Panc1 (cell line): ENCODE measurements around the gene GLT1D1. TPM values are rescaled to one million over a fixed set of nuclear protein-coding genes. Genes with fewer than 3 reads are reported as not detected.

Experiments
- ATAC-seq: fragments of 200-7000 bp; cut with Tn5 transposase; 2 replicates; pipeline ENCODE4 v1.9.1; 2020; ENCODE audit warnings: mild to moderate bottlenecking, moderate library complexity
- BruUV-seq: library from RNA; stranded (reverse); fragments of 400-500 nt; replicated peaks from 2 replicates; lab custom pipeline; 2021; lab: Mats Ljungman, UMichigan
- CTCF ChIA-PET: fragments of 300-600 bp; sonication (Branson Sonifier 250); formaldehyde crosslinking; loops from one replicate; lab custom pipeline; 2022; ENCODE audit warnings: antibody characterized with exemption; lab: Charles Lee
- POLR2A ChIA-PET: fragments of 300-600 bp; sonication (Branson Sonifier 250); formaldehyde crosslinking; loops from one replicate; lab custom pipeline; 2022; ENCODE audit warnings: antibody characterized with exemption; lab: Charles Lee
- DNase-seq: peaks from one replicate; pipeline ENCODE4 v3.0.0-alpha.2; 2010; ENCODE audit warnings: low read depth, low spot score
- H3K27ac ChIP-seq: 2 replicates; pipeline ENCODE4 v1.5.1; 2011; ENCODE audit warnings: mild to moderate bottlenecking, low read length, inconsistent platforms
- H3K27me3 ChIP-seq: fragments of 200-500 bp; sonication (Bioruptor generic); 2 replicates; pipeline ENCODE4 v1.6.0; 2014; ENCODE audit warnings: low read length, inconsistent platforms; ENCODE audit not compliant: control insufficient read depth, insufficient read depth
- H3K36me3 ChIP-seq: fragments of 200-500 bp; sonication (Bioruptor generic); 2 replicates; pipeline ENCODE4 v1.5.1; 2014; ENCODE audit warnings: inconsistent platforms, mild to moderate bottlenecking, low read length, moderate library complexity; ENCODE audit not compliant: control insufficient read depth, insufficient read depth
- H3K4me1 ChIP-seq: 2 replicates; pipeline ENCODE4 v1.5.1; 2011; ENCODE audit warnings: inconsistent platforms, mild to moderate bottlenecking, low read length, moderate library complexity; ENCODE audit not compliant: control insufficient read depth, insufficient read depth
- H3K4me3 ChIP-seq, 2 experiments: 2 replicates each; pipeline ENCODE4 v1.5.1; 2011 to 2012; ENCODE audit warnings: low read depth in 2 of 2, low read length in 2 of 2, mild to moderate bottlenecking in 2 of 2, inconsistent platforms in 1 of 2, moderate library complexity in 1 of 2
- H3K9me3 ChIP-seq: fragments of 200-500 bp; sonication (Bioruptor generic); 2 replicates; pipeline ENCODE4 v1.5.1; 2014; ENCODE audit warnings: low read depth, mild to moderate bottlenecking, inconsistent platforms, low read length, moderate library complexity; ENCODE audit not compliant: control insufficient read depth, insufficient read depth
- CTCF ChIP-seq: fragments of 450-650 bp; IDR thresholded peaks from 2 replicates; pipeline ENCODE4 v1.5.1; 2017; ENCODE audit warnings: mild to moderate bottlenecking
- POLR2AphosphoS5 ChIP-seq: IDR thresholded peaks from 2 replicates; pipeline ENCODE4 v1.6.1; 2012; ENCODE audit warnings: mild to moderate bottlenecking, low read depth, low read length, moderate library complexity
- SIN3A ChIP-seq: IDR thresholded peaks from 2 replicates; pipeline ENCODE4 v1.6.1; 2012; ENCODE audit warnings: low read depth, mild to moderate bottlenecking, low read length, moderate library complexity, borderline replicate concordance; ENCODE audit not compliant: insufficient read depth
- TCF7L2 ChIP-seq: IDR thresholded peaks from 2 replicates; pipeline ENCODE4 v1.6.1; 2011; ENCODE audit warnings: mild to moderate bottlenecking, low read depth, low read length, inconsistent platforms
- in situ Hi-C: cut with HindIII; loops from 2 replicates; pipeline ENCODE4 v1.10.0; 2016; ENCODE audit warnings: low sequenced_read_pairs, low pct_unique_long_range_greater_than_20kb
- intact Hi-C: fragments of 100-400 bp; cut with micrococcal nuclease; formaldehyde crosslinking; loops from one replicate; pipeline ENCODE4 v1.10.0; 2022; ENCODE audit not compliant: unreplicated experiment
- total RNA-seq: library from RNA; stranded (reverse); gene quantifications from one replicate; pipeline ENCODE4 v1.2.1, GENCODE V29; 2021; ENCODE audit not compliant: unreplicated experiment
- TF ChIP-seq, protein P1 (sequence below), 2 experiments: IDR thresholded peaks; 2 replicates each; pipeline ENCODE4 v1.6.1; 2011 to 2012; ENCODE audit warnings: low read depth in 2 of 2, control low read depth in 1 of 2, low read length in 1 of 2, mild to moderate bottlenecking in 1 of 2, moderate library complexity in 1 of 2; ENCODE audit not compliant: insufficient read depth in 1 of 2

Gene GLT1D1
- total RNA-seq, 1 experiment from 2014 or later, result not detected

GRCh38 chr12:128961957-128962356 is 108.7 kb downstream of the GLT1D1 start:
- Histone ChIP-seq H3K36me3 (no peaks in the 10 kb centered on the region), H3K4me1 (no peaks in the 10 kb centered on the region), H3K27ac (no peak overlapping the region), H3K4me3 (no peak overlapping the region), H3K9me3 (no peaks in the 10 kb centered on the region), H3K27me3 (peaks cover 12% of the 10 kb centered on the region)
- BruUV-seq, result no TSS peak
- in situ Hi-C loops, result no loop called here
- ChIA-PET CTCF (no interaction called here), POLR2A (no interaction called here)
- no peak for DNase-seq
- intact Hi-C loops, result no loop called here
- TF ChIP-seq TCF7L2 (no peak), POLR2AphosphoS5 (no peak), CTCF (no peak), SIN3A (no peak)
- TF ChIP-seq, protein P1, sequence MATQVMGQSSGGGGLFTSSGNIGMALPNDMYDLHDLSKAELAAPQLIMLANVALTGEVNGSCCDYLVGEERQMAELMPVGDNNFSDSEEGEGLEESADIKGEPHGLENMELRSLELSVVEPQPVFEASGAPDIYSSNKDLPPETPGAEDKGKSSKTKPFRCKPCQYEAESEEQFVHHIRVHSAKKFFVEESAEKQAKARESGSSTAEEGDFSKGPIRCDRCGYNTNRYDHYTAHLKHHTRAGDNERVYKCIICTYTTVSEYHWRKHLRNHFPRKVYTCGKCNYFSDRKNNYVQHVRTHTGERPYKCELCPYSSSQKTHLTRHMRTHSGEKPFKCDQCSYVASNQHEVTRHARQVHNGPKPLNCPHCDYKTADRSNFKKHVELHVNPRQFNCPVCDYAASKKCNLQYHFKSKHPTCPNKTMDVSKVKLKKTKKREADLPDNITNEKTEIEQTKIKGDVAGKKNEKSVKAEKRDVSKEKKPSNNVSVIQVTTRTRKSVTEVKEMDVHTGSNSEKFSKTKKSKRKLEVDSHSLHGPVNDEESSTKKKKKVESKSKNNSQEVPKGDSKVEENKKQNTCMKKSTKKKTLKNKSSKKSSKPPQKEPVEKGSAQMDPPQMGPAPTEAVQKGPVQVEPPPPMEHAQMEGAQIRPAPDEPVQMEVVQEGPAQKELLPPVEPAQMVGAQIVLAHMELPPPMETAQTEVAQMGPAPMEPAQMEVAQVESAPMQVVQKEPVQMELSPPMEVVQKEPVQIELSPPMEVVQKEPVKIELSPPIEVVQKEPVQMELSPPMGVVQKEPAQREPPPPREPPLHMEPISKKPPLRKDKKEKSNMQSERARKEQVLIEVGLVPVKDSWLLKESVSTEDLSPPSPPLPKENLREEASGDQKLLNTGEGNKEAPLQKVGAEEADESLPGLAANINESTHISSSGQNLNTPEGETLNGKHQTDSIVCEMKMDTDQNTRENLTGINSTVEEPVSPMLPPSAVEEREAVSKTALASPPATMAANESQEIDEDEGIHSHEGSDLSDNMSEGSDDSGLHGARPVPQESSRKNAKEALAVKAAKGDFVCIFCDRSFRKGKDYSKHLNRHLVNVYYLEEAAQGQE (IDR thresholded peaks at IDR 0.05; ENCODE audit: insufficient read depth in 1 of 2, low read depth in 2 of 2, low read length in 1 of 2), result no peak
- no peak for ATAC-seq

GRCh38 chr12:128966203-128966810 is 113.0 kb downstream of the GLT1D1 start:
- intact Hi-C loops (loop anchor here (5.0 kb wide), 1 partner anchor 1046 kb away; no protein-coding TSS in a partner anchor), in situ Hi-C loops (no loop called here)
- Histone ChIP-seq H3K27ac (no peak overlapping the region), H3K27me3 (peaks cover 4% of the 10 kb centered on the region; the same call in 1 of the 2 replicates), H3K9me3 (no peaks in the 10 kb centered on the region), H3K36me3 (no peaks in the 10 kb centered on the region), H3K4me1 (no peaks in the 10 kb centered on the region), H3K4me3 (no peak overlapping the region)
- DNase-seq, result no peak
- BruUV-seq, result no TSS peak
- POLR2A ChIA-PET, result interaction anchor here (0.6 kb wide), 1 partner anchor 170 kb away, joined by 9 read pairs; no protein-coding TSS in a partner anchor
- TF ChIP-seq TCF7L2 (no peak), POLR2AphosphoS5 (no peak), SIN3A (no peak), CTCF (no peak)
- TF ChIP-seq, protein P1 (IDR thresholded peaks at IDR 0.05; ENCODE audit: insufficient read depth in 1 of 2, low read depth in 2 of 2, low read length in 1 of 2), result no peak
- no peak for ATAC-seq
- CTCF ChIA-PET, result interaction anchor here (0.6 kb wide), 1 partner anchor 629 kb away, joined by 6 read pairs; no protein-coding TSS in a partner anchor
